IMR-90 (cell line): Measurements from ENCODE around the gene ENPP3.

Experiments used
- CTCF ChIP-seq: conservative IDR thresholded peaks from 2 replicates; pipeline ENCODE4 v1.5.1; 2012; ENCODE audit warnings: mild to moderate bottlenecking, low read depth, low read length, improper control_type of control experiment
- POLR2A ChIP-seq: IDR thresholded peaks from 2 replicates; pipeline ENCODE4 v1.6.1; 2012; ENCODE audit warnings: mild to moderate bottlenecking, low read depth, low read length

- no peak for TF ChIP-seq POLR2A
- TF ChIP-seq CTCF, result no peak
These were observed 147.5 kb downstream of the ENPP3 start for GRCh38 chr6:131784561-131784960.
